ENCODE measurements around the gene EIF2A.

Gene EIF2A

DNA sequence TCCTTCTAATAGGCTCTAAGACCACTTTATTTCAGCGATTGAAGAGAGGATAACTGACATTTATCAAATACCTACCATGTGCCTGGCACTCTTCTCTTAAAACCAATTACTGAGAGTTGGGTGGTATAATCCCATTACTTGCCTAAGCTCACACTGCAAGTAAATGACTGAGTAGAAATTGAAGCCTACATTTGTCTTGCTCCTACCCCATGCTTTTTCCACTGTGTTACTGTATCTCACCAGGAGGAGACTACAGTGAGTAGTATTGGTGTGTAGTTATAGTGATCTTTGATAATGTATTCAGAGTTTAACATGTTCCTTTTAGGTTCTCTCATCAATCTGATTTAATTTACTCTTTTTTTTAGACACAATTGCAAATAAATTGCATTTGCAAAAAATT, 20.7 kb downstream of the EIF2A start:
- TF ChIP-seq, protein P1, sequence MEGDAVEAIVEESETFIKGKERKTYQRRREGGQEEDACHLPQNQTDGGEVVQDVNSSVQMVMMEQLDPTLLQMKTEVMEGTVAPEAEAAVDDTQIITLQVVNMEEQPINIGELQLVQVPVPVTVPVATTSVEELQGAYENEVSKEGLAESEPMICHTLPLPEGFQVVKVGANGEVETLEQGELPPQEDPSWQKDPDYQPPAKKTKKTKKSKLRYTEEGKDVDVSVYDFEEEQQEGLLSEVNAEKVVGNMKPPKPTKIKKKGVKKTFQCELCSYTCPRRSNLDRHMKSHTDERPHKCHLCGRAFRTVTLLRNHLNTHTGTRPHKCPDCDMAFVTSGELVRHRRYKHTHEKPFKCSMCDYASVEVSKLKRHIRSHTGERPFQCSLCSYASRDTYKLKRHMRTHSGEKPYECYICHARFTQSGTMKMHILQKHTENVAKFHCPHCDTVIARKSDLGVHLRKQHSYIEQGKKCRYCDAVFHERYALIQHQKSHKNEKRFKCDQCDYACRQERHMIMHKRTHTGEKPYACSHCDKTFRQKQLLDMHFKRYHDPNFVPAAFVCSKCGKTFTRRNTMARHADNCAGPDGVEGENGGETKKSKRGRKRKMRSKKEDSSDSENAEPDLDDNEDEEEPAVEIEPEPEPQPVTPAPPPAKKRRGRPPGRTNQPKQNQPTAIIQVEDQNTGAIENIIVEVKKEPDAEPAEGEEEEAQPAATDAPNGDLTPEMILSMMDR (IDR thresholded peaks at IDR 0.05; ENCODE audit: borderline replicate concordance, control extremely low read depth, extremely low read depth, insufficient read depth, missing control alignments): no peak
- DNase-seq (ENCODE audit: low spot score): no peak
- in situ Hi-C loops (cut with MboI; ENCODE audit: low sequenced_read_pairs, unreplicated experiment): no loop called here

DNA sequence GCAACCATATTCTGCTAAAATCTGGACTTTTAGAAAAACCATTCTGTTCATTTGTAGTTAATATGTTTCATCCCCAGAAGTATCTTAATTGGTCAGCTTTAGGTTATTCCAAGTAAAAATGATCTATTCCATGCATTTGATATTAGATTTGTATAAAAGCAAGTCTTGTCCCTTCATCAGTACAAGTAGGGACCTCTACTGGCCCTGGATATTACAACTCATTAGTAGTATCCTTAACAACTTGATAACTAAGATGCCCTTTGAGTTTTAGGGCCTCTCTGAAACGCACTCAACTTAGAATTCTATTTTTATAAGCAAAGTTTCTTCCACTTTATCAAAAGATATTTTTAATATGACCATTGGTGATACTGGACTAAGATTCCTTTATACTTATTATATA, 31.3 kb downstream of the EIF2A start:
- TF ChIP-seq, protein P1 (IDR thresholded peaks at IDR 0.05; ENCODE audit: borderline replicate concordance, control extremely low read depth, extremely low read depth, insufficient read depth, missing control alignments): no peak
- in situ Hi-C loops (cut with MboI; ENCODE audit: low sequenced_read_pairs, unreplicated experiment): no loop called here
- DNase-seq (ENCODE audit: low spot score): no peak

DNA sequence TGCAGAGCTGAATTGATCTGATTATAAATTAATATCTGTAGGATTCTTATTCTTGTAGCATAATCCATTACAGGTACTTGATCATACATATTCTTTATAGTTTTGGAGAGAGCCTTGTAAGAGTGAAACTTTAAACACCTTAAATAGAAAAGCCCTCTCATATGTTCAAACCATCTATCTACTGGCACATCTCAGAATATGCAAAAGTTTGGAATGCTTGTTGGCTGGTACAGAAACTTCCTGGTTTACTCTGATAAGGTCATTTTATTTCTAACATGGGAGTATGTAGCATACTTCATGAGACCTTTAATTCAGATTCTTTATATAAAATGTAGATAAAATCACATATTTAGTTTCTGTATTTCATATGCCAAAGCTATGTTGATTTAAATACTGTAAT, 34.6 kb downstream of the EIF2A start:
- TF ChIP-seq, protein P1 (IDR thresholded peaks at IDR 0.05; ENCODE audit: borderline replicate concordance, control extremely low read depth, extremely low read depth, insufficient read depth, missing control alignments): no peak
- in situ Hi-C loops (cut with MboI; ENCODE audit: low sequenced_read_pairs, unreplicated experiment): no loop called here

DNA sequence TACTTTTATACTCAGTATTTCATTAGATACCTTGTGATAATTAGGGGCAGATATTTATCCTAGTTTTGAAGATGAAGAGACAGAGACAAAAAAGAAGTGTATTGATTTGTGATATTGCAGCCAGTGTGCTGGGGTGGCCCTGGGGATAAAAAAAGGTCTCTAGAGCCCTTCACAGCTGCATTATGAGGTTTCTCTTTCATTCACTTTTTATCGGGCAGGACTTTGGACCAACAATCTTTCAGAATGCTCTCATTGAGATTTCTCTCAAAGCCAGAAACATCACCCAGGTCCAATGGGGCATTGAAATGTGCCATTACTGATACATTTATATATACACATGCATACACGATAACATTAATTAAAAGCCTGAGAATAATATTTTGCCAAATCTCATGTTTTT, 36.0 kb downstream of the EIF2A start:
- in situ Hi-C loops (cut with MboI; ENCODE audit: low sequenced_read_pairs, unreplicated experiment): no loop called here
- DNase-seq (ENCODE audit: low spot score): peak; percentile 52
- TF ChIP-seq, protein P1 (IDR thresholded peaks at IDR 0.05; ENCODE audit: borderline replicate concordance, control extremely low read depth, extremely low read depth, insufficient read depth, missing control alignments): no peak

More for the DNA sequence above, 34.6 kb downstream of the EIF2A start:
- DNase-seq (ENCODE audit: low spot score): no peak

DNA sequence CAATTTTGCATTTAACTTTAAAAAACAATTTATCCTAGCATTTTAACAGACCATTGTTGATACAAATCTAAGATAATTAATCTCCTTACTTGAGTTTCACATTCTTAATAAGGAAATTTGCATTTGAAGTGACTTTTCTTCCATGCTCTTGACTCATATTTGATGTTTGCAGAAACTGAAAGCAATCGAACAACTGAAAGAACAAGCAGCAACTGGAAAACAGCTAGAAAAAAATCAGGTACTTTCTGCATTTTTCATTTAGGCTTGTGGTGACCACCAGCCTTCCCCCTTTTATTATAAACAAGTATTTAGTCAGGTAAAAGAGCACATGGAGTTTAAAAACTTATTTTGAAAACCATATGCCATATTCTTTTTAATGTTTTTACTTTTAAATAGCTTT, 36.4 kb downstream of the EIF2A start:
- in situ Hi-C loops (cut with MboI; ENCODE audit: low sequenced_read_pairs, unreplicated experiment): no loop called here
- TF ChIP-seq, protein P1 (IDR thresholded peaks at IDR 0.05; ENCODE audit: borderline replicate concordance, control extremely low read depth, extremely low read depth, insufficient read depth, missing control alignments): no peak
- peak; percentile 67 for DNase-seq (ENCODE audit: low spot score)

DNA sequence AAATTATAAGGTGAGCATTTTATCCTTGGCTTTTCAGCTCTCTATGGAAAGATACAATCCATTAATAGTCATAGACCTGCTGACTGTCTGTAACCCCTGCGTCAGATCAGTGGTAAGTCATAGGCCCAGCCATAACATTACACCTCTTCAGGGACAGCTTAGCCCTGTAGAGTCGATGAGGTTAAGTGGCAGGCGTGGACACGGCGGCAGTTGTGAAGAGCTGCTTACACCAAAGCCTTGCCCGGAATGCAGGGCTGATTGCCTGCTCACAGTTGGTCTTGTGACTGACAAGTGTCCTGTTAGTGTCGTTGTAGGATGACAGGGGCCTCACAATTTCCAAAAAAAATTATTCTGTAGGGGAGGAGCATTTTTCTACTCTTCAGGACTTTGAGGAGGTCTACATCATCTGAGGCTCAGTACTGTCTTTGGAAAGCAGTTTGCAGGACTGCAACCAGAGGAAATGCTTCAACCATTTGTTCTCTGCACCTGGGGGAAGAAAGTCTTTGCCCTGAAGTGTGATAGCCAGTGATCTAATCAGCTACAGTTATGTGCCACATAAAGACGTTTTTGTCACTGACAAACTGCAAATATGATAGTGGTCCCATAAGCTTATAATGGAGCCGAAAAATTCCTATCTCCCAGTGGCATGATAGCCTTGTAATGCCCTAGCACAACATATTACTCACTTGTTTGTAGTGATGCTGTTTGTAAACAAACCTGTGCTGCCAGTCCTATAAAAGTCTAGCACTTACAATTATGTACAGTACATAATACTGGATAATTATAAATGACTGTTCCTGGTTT, 41.6 kb downstream of the EIF2A start:
- no peak for DNase-seq (ENCODE audit: low spot score)
- TF ChIP-seq, protein P1 (IDR thresholded peaks at IDR 0.05; ENCODE audit: borderline replicate concordance, control extremely low read depth, extremely low read depth, insufficient read depth, missing control alignments): no peak
- in situ Hi-C loops (cut with MboI; ENCODE audit: low sequenced_read_pairs, unreplicated experiment): no loop called here

All from GM13976 (cell line).